ENCODE results near the gene SGCG.
A peak's percentile ranks its signal among the peaks of the same experiment; 100 is the strongest.

Gene SGCG

GRCh38 chr13:23325191-23325590 is 144.4 kb downstream of the SGCG start:
- no peak for DNase-seq (ENCODE audit: low read depth in 2 of 2)

- no peak for DNase-seq (ENCODE audit: low read depth in 2 of 2)
Observed at GRCh38 chr13:23330356-23330755, 149.6 kb downstream of the SGCG start.

DNA sequence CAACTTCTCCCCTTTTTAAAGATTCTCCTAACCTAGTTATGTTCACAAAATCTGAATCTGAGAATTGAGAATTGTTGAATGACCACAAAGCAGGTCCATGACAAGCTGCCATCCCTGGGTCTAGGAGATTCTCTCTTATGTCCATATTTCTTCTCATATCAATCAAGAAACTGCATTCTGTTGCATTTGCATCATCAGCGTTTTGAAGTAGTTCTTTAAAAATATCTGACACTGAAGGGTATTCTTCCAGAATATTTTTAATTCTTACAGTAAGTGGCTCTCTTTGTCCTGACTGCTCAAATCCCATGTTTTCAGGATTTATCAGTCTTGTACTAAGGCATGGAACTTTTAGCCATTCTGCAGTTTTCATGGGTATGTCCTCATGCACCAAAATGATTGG is 158.4 kb downstream of the SGCG start:
- DNase-seq (ENCODE audit: low read depth in 2 of 2), result no peak

- DNase-seq (ENCODE audit: low read depth in 2 of 2), result no peak
Observed at GRCh38 chr13:23344931-23345595, 164.3 kb downstream of the SGCG start.

DNA sequence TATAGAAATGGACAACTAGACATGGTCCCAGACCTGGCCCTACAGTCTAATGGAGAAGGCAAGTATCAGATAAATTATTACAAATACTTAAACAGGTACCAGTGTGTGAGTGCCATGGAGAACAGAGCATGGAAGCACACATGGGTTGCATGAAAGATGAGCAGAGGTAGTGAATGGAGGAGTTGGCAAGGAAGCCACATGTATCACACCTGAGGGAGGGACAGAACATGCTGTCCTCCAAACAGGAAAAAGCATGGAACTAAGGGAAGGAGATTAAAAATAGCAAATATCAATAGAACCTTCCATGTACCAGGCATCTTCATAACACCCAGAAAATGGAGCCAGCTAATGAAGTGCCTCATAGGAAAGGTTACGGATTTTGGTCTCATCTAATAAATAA is 166.8 kb downstream of the SGCG start:
- no peak for DNase-seq (ENCODE audit: low read depth in 2 of 2)

GRCh38 chr13:23348262-23349127 is 167.7 kb downstream of the SGCG start:
- no peak for DNase-seq (ENCODE audit: low read depth in 2 of 2)

GRCh38 chr13:23349161-23349897 is 168.6 kb downstream of the SGCG start:
- DNase-seq (ENCODE audit: low read depth in 2 of 2), result peak; percentile 57 to 65

GRCh38 chr13:23350009-23350408 is 169.2 kb downstream of the SGCG start:
- no peak for DNase-seq (ENCODE audit: low read depth in 2 of 2)

GRCh38 chr13:23352161-23352560 is 171.4 kb downstream of the SGCG start:
- no peak for DNase-seq (ENCODE audit: low read depth in 2 of 2)

GRCh38 chr13:23354520-23354919 is 173.7 kb downstream of the SGCG start:
- no peak for DNase-seq (ENCODE audit: low read depth in 2 of 2)

- no peak for DNase-seq (ENCODE audit: low read depth in 2 of 2)
Observed at GRCh38 chr13:23356368-23356767, 175.6 kb downstream of the SGCG start.

DNA sequence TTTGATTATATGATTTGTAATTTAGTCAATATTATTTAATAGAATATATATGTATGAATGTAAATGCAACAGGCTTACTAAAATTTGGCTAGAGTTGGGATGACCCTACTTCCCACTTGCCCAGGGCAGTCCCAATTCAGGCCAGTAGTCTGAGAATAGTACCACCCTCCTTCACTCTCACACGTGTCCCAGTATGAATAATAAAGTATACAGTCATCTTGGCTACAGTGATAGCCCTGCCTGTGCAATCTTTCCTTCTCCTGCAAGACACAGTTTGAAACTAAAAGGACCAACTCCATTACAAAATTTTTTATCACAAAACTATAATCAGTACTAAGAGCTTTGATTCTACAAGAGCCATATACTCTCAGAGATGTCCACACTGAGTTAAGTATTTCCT is 176.6 kb downstream of the SGCG start:
- DNase-seq (ENCODE audit: low read depth in 2 of 2), result no peak

DNA sequence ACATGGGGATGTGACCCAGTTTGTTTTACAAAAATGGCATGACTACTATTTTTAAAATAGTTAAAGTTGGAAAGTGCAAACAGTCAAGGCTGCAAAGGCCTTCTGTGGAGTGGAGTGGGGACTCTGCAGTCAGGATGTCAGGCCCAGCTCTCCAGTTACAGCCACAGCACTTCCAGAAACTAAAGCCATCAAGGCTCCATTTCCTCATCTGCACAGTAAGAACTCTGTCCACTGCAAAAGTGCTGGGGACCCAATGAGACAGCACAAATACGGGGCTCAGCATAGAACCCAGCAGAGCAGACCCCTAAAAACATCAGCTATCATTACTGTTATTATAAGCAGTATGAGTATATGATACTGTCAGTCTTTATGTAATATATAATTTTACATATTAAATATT is 179.1 kb downstream of the SGCG start:
- DNase-seq (ENCODE audit: low read depth in 2 of 2), result no peak

GRCh38 chr13:23365652-23366051 is 184.9 kb downstream of the SGCG start:
- DNase-seq (ENCODE audit: low read depth in 2 of 2), result no peak

DNA sequence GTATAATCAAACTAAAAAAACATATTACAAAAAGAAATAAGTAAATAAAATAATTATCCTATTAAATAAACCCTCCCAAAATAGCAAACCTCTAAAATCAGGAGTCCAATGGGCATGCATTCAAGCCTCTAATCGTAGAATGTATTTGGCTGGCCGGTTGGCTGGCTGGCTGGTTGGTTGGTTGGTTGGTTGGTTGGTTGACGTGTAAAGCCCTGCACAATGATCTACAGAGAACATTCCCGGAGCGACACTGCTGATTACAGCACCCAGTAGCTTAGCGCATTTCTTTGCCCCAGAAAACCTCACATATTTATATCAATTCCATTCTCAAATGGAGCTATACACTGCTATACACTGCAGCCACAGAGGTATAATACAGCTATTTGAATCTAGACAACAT is 187.1 kb downstream of the SGCG start:
- DNase-seq (ENCODE audit: low read depth in 2 of 2), result no peak

- DNase-seq (ENCODE audit: low read depth in 2 of 2), result no peak
Observed at GRCh38 chr13:23372264-23372906, 191.6 kb downstream of the SGCG start.
